Ureter (tissue), 1 donor: ENCODE measurements around the gene TRIM41. TPM values are rescaled to one million over a fixed set of nuclear protein-coding genes. Genes with fewer than 3 reads are reported as not detected.
"Not testable (repeated sequence)": the region's sequence is repeated elsewhere in the genome, so short reads cannot be mapped to it uniquely, and the experiment has no call there.

ENCODE experiments used
- DNase-seq: peaks from one replicate; pipeline ENCODE4 v3.0.0-alpha.2; 2020; ENCODE audit warnings: low spot score
- total RNA-seq: library from RNA; stranded (reverse); gene quantifications from one replicate; pipeline ENCODE4 v1.2.4, GENCODE V29; 2023
- donor health status: DM: yes; HTN: yes; CAD: no.

Gene TRIM41
- 34.5 TPM for total RNA-seq

DNA sequence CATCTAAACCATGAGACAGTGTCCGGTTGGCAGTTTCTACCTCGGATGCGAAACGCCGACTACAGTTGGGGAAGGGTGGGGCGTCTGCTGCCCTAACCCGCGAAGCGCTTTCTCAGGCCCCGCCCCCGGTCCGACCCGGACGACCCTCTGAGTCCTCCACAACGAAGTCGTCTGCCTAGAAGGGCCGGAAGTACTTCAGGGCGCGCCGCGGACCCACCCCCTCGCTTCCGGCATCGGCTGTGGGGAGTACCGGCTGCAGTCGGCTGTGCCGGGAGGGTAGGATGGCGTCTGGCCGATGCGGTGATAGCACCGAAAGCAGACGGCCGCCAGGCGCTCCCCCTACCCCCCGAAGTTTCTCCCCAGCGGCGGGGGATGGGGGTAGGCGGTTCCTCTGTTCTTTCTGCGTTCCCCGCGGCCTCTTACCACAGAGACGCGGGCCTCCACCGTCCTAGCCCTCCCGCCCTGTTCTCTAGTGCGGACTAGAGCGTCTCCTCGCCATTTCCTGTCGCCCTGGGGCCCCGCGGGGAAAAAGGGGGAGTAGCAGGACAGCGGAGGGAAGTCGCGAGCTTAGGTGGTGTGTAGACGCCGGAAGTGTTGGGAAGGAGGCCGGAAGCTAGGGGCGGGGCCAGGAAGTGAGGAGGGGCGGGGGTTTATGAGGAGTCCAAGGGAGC lies at the start of gene TRIM41:
TRIM41 (plus strand) TSS at position 224 of the 671 bp plus-strand sequence. CDS start 719 bp downstream, outside the sequence.
- peak; percentile 99 for DNase-seq

- no peak for DNase-seq
These were observed 49.4 kb upstream of the TRIM41 start for GRCh38 chr5:181173420-181174342.

GRCh38 chr5:181176254-181176952 lies 46.7 kb upstream of the TRIM41 start:
- DNase-seq, result no peak

GRCh38 chr5:181177559-181177958 lies 45.5 kb upstream of the TRIM41 start:
- not testable (repeated sequence) for DNase-seq

GRCh38 chr5:181181650-181182565 lies 41.2 kb upstream of the TRIM41 start:
- peak; percentile 66 for DNase-seq

DNA sequence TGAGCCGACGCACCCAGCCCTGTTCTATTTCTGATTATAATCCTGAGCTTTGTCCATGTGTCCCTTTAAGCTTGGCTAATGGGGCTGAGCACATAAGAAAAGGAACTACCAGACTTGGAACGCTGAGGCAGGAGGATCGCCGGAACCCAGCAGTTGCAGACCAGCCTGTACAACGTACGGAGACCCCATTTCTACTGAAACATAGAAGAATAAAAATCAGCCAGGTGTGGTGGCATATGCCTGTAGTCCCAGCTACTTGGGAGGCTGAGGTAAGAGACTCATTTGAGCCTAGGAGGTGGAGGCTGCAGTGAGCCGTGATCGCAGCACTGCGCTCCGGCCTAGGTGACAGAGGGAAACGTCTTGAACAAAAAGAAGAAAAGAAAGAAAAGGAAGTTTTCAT lies 40.4 kb upstream of the TRIM41 start:
- no peak for DNase-seq

- no peak for DNase-seq
These were observed 38.2 kb upstream of the TRIM41 start for GRCh38 chr5:181184845-181185216.

GRCh38 chr5:181185560-181185959 lies 37.5 kb upstream of the TRIM41 start:
- no peak for DNase-seq

GRCh38 chr5:181186022-181186421 lies 37.1 kb upstream of the TRIM41 start:
- no peak for DNase-seq

- DNase-seq, result no peak
These were observed 36.0 kb upstream of the TRIM41 start for GRCh38 chr5:181186986-181187499.

GRCh38 chr5:181187500-181188213 lies 35.4 kb upstream of the TRIM41 start:
- DNase-seq, result peak; percentile 84

DNA sequence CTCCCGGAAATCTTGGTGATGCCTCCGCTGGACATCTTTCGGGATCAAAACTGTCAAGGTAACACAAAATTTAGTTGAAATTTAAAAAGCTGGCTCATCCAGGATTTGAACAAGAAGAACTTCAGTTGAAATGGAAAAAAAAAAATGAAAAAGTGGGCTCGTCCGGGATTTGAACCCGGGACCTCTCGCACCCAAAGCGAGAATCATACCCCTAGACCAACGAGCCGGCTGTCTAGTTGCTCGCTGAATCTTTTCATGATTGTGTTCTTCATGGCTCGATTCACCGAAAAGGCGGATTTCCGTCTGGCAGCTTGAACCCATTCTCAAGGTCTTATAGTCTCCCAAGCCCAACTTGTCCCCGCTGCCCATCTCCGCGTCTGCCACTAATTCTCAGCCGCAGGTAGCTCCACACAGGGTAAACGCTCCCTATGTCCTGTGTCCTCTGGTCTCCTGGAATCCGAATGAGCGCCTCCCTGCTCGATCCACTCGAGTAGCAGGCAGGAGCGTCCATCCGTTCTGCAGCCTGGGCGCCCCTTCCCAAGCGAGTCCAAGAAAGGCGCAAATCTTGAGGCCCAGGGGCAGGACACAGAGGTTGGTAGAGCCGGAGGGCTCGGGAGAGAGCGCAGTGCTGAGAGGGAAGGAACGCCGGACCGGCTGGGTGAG lies 34.2 kb upstream of the TRIM41 start:
- DNase-seq, result peak; percentile 90

GRCh38 chr5:181189363-181189961 lies 33.6 kb upstream of the TRIM41 start:
- DNase-seq, result no peak

DNA sequence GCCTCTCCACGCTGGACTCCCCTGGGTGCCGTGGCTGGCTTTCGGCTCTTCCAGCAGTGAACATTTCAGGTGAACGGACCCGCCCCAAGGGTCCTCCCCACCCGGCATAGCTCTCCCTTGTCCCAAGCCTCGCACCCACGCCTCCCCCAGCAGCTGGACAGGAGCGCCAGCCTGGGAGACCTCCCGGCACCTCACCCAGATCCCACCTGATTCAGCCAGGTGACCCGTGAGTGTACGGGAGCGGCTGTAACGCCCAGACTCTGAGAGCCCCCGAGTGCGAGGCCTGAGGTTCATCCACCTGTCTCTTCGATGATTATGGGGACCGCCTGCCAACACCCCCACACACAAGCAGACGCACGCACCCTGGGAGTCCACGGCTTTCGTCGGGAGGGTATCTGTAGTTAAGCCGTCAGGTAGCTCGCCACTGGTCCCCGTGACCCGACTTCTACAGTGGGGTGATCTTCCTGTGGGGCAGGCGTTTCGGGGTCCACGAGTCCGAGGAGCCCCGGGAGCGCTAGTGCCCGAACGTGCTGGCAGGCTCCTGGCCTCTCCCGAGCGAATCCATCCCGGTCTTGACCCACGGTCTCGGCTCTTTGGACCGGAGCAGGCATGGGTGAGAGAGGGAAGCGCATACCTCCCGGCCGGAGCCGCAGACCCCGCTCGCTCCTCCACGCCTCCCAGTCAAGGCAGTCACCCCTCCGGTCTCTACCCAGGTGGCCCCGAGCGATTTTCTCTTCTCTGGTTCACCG lies 32.9 kb upstream of the TRIM41 start:
- DNase-seq, result no peak

DNA sequence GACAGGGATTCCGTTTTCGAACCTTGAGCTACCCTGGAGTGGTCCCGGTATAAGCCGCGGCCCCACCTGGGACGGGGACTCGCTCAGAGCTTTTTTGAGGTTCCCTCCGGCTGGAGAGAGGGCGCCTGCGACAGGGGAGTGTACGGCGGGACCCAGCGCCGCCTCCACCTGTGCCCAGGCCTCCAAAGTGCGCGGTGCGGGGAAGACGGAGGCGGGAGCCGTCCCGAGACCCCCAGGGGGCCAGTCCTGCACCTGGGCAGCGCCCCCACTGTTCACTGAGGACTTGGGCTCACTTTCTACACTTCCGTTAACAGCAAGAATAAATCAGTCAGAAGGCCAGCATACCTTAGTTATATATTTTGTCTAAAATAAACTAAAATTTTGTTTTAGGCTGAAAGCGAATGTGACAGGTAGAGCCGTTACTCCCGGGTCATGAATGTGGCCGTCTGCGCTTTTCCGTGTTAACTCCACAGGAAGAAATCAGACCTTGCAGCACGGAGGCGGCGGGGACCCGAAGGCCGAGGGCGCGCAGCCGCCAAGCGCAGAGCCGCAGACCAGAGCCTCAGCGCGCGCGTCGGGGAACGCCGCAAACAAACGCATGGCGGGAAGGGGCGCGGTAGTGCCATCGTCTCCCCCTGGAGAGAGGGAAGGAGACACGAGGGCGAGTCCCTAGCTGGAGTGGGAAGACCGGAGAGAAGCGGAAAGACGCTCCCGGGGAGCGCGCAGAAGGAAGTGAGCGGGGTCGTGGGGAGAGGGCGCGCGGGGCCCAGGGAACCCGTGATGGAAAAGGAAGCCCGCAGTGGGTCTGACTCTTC lies 32.2 kb upstream of the TRIM41 start:
- DNase-seq, result peak; percentile 56

DNA sequence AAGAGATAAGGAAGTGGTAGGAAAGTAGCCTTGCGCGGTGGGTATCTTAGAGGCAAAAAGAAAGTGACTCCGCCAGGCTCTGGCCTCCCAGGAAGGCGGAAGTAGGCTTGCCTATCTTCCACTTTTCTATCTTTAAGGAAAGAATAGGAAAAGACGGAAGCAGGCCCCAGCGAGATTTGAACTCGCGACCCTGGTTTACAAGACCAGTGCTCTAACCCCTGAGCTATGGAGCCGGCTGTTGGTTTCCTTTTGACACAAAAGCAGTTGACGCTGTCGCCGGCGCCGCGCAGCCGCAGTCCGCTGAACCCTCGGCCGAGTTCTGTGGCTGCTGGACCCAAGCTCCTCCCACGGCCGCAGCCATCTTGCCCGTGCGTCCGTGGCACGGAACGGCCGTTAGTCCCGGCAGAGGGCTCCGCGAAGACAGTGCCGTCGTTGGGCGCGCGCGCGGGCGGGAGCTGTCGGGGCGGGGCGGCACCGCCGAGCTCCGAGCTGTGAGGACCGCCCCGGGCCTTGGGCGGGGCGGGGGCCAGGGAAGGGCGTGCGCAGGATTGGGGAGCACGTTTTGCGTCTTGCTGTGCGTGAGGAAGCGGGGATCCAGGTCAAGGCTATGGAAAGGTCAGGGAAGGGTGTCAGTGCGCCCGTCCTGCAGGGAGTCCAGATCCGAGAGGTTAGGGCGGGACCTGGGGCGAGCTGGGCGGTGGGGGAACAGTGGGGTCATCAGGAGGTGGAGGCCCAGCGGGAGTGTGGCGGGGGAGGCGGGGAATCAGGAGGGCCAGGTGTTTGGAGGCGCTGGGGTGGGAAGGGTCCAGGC lies 31.4 kb upstream of the TRIM41 start:
- DNase-seq, result peak; percentile 97
